Neural progenitor cell (in vitro differentiated cells): ENCODE results near the gene LYRM4.

Source experiments
- EZH2 ChIP-seq: fragments of 200-600 bp; sonication (generic); IDR thresholded peaks from 2 replicates; pipeline ENCODE4 v1.6.1; 2017; ENCODE audit warnings: antibody characterized with exemption, mild to moderate bottlenecking, moderate library complexity
- TF ChIP-seq, protein P1 (sequence below): fragments of 200-600 bp; sonication (generic); IDR thresholded peaks from 2 replicates; pipeline ENCODE4 v1.5.1; 2017; ENCODE audit warnings: antibody characterized with exemption, mild to moderate bottlenecking

DNA sequence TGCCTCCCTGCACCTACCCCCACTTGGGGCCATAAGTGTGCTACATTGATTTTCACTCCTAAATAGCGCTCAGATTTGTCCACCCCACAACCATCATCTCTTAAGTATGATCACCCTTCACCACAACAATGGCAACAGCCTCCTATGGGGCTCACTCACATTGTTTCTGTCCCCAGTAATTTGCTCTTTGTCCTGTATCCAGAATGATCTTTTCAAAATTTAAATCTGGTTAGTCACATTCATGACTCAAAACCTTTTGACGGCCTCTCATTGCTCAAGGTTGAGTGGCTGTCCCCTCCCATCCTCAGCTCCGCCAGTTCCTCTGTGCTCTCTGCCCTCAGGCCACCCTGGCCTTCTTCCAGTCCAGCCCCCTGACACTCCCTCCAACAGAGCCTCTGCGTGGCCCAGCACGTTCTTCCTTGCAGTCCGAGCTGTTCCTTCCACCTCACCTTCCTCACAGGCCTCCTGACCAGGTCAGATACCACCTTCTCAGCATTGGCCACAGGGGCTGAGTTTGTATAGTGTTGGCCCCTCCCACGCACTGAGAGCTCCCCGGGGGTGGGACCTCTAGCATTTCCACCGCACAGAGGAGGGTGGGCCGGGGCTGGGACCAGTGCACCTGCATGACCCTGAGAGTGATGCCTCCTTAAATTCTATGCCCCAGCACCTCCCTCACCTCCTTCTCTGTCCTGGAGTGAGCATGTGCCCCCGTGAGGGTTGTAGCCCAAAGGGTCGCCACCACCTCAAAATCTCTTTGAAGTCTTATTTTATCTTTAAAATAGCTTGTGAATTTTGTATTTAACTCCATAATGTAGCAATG is 178.1 kb downstream of the LYRM4 start:
- TF ChIP-seq, protein P1, sequence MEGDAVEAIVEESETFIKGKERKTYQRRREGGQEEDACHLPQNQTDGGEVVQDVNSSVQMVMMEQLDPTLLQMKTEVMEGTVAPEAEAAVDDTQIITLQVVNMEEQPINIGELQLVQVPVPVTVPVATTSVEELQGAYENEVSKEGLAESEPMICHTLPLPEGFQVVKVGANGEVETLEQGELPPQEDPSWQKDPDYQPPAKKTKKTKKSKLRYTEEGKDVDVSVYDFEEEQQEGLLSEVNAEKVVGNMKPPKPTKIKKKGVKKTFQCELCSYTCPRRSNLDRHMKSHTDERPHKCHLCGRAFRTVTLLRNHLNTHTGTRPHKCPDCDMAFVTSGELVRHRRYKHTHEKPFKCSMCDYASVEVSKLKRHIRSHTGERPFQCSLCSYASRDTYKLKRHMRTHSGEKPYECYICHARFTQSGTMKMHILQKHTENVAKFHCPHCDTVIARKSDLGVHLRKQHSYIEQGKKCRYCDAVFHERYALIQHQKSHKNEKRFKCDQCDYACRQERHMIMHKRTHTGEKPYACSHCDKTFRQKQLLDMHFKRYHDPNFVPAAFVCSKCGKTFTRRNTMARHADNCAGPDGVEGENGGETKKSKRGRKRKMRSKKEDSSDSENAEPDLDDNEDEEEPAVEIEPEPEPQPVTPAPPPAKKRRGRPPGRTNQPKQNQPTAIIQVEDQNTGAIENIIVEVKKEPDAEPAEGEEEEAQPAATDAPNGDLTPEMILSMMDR: no peak
- TF ChIP-seq EZH2: no peak
